Left forelimb (tissue), 1 donor: Measurements from ENCODE around the gene BEST4.
"Not testable (repeated sequence)": the region's sequence is repeated elsewhere in the genome, so short reads cannot be mapped to it uniquely, and the experiment has no call there.

Experiments used
- DNase-seq: peaks from one replicate; pipeline ENCODE4 v3.0.0-alpha.2; 2018; ENCODE audit warnings: low spot score

Gene BEST4

GRCh38 chr1:44777969-44778635, 9.9 kb downstream of the BEST4 start:
- DNase-seq: no peak

GRCh38 chr1:44777547-44777946, 10.4 kb downstream of the BEST4 start:
- no peak for DNase-seq

DNA sequence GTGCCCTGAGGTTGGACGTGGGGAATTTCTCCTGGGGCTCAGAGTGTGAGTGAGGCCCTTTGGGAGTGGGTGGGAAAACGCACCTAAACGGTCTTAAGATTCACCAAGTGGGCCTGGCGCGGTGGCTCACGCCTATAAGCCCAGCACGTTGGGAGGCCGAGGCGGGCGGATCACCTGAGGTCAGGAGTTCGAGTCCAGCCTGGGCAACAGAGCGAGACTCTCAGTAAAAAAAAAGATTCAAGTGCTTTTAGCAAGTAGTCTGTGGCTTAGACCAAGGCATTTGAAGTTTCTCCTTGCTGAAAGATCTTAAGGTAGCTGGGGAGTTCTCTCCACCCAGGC, 11.3 kb downstream of the BEST4 start:
- no peak for DNase-seq

- DNase-seq: no peak
These were observed 11.8 kb downstream of the BEST4 start for GRCh38 chr1:44775930-44776729.

DNA sequence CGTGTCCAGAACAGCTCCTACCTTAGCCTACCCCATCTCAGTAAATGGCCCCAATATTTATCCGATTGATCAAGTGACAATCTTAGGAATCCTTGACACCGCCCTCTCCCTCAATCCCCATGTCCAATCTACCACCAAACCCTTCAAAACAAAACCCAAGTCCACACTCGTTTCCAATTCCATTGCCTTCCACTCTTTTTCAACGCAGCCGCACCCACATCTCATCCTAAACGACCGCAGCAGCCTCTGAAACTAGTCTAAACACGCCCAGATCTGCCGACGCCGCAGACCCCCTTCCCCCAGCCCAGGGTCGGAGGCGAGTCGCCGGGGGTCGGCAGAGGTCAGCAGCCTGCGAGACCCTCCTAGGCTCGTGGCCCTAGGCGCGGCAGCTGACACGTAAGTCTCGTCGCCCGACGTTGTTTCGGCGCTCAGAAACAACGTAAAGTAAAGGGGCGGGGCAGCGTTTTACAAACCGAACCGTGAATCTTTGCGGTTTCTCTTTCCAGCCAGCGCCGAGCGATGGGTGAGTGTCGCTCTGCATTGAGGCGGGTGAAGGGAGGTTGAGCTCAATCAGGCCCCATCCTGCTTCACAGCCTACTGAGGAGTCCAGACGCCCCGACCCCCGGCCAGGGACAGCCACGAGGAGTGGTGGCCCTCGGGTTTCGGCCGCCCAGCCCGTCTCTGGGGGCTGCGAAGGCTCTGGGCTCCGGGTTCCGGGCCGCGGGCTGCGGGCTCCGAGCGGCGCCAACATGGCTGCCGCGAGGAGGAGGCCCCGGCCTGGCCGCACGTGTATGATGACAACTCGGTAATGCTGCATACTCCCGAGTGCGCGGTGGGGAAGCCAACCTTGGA, 12.7 kb downstream of the BEST4 start, which contains the start of gene RPS8:
Gene RPS8, plus strand, starts transcription at position 463 of the 852 bp plus-strand sequence. Its CDS starts 57 bp downstream, at position 520.
- peak; percentile 92 for DNase-seq

DNA sequence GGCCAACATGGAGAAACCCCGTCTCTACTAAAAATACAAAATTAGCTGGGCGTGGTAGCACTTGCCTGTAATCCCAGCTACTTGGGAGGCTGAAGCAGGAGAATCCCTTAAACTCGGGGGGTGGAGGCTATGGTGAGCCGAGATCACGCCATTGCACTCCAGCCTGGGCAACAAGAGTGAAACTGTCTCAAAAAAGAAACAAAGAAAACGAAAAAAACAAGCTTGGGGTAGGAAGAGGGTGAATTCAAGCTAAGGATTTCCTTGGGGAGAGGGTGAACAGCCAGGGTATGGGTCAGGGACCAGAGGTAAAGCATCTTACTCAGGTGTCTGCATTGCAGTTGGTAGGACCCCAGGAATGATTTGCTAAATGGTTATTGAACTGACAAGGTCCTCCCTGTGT, 21.5 kb downstream of the BEST4 start:
- not testable (repeated sequence) for DNase-seq

DNA sequence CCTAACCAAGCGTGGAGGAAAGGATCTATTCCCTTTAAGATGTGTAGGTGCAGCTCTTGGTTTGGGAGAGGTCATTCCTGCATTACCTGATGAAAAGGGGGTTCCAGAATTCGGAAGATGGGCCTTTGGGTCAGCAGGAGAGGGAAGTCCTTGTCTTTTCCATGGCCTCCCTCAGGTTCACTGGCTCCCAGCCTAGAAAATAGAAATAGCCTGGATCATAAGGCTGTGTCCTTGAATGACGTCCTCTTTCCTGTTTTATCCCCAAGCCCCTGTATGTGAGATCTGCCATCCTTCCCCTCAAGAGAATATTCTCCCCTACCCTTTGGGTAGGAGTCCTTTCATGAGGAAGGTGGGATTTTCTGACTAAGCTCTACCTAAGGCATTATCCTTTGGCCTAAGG, 27.1 kb downstream of the BEST4 start:
- no peak for DNase-seq

- DNase-seq: no peak
These were observed 28.9 kb downstream of the BEST4 start for GRCh38 chr1:44759077-44759476.

GRCh38 chr1:44757420-44757819, 30.6 kb downstream of the BEST4 start:
- DNase-seq: no peak

DNA sequence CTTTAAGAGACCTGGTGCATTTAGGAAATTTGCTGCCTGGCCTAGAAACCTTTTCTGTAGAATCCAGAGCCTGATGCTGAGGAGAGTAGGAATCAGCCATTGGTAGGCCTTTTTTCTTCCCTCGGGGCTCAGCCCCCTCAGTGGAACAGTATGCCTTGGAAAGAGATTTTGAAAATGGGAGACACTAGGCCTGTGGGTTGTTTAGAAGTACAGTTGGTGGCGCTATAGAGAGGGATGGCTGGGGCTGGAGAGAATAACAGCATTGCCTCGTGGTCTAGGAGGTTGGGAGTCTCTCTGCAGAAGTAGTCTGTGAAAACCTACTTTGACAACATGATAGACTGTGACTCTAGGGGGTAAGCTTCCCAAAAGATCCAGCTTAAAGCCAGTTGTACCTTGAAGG, 40.1 kb downstream of the BEST4 start:
- no peak for DNase-seq

GRCh38 chr1:44743211-44743610, 44.8 kb downstream of the BEST4 start:
- no peak for DNase-seq

DNA sequence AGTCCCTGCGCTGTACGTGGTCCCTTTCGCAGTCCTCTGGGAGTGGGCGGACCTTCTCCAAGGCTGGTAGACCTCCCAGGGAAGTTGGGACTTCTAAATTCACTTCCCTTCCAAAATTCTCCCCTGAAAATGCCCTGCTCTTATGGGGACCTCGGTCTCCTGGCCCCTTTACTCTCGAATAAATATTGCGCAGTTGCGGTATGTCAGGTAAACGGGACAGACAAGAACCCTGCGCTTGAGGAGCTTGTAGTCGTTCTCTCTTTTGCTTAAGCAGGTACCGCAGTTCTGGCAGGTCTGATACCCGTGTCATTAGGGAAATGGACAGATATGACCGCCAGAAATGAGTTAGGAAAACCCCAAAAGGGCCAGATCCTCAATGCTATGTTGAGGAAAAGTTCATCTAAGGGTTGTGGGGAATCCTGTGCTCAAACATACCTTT, 47.8 kb downstream of the BEST4 start:
- DNase-seq: no peak

DNA sequence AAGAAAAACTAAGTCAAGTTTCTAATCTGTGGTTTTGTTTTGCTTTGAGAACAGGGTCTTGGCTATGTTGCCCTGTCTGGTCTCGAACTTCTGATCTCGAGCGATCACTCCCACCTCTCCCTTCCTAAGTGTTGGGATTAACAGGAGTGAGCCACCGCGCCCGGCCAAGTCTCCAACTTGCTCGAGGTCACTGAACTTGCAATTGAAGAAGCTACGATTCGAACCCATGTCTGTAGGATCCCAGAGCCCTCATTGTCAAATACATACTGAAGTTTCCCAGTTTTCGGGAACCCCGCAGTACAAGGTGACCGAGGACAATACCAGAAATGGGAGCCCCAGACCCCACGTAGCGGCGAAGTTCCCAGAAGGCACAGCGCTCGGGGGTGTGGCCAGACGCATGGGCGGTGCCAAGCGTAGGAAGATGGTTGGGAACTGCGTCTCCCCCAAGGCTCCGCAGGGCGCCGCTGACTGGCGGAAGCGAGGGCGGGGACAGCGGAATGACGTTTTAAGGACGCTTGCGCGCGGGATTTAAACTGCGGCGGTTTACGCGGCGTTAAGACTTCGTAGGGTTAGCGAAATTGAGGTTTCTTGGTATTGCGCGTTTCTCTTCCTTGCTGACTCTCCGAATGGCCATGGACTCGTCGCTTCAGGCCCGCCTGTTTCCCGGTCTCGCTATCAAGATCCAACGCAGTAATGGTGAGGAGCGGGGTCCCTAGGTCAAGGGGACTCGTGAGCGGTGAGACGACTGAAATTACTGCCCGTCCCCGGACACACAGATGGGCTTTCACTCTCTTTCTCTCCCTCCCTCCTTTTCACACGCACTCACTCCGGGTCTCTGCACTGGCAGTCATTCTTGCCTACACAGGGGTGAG, 48.4 kb downstream of the BEST4 start, which contains the start of gene KIF2C:
Gene KIF2C, plus strand, starts transcription at position 531 of the 872 bp plus-strand sequence. Its CDS starts 96 bp downstream, at position 627.
- DNase-seq: peak; percentile 96

- not testable (repeated sequence) for DNase-seq
These were observed 49.0 kb downstream of the BEST4 start for GRCh38 chr1:44738953-44739306.

DNA sequence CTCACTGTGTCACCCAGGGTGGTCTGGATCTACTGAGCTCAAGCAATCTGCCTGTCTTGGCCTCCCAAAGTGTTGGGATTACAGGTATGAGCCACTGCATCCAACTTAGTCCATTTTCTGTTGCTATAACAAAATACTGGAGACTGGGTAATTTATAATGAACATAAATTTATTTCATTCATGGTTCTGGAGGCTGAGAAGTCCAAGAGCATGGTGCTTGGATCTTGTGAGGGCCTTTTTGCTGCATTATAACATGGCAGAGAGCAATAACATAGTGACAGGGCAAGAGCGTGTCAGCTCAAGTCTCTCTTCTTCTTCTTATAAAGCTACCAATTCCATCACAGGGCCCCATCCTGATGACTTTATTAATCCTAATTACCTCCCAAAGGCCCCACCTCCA, 52.0 kb downstream of the BEST4 start:
- DNase-seq: no peak

DNA sequence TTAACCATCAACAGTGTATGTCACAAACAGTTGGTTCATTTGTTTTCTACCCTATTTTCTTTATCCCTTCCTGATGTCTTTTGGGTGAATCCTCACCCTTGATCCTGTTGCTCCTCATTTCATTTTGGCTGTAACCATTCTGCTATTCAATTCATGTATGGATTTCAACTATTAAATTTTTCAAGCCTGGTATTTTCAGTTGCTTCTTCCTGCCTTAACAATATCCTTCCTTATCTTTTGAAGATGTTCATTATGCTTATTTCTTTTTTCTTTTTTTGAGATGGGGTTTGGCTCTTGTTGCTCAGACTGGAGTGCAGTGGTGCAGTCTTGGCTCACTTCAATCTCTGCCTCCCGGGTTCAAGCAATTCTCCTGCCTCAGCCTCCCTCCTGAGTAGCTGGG, 54.2 kb downstream of the BEST4 start:
- DNase-seq: no peak
